Left hindlimb (tissue), 1 donor: Measurements from ENCODE around the gene ZNF148.
"Not testable (repeated sequence)": the region's sequence is repeated elsewhere in the genome, so short reads cannot be mapped to it uniquely, and the experiment has no call there.

Experiments
- DNase-seq: peaks from one replicate; pipeline ENCODE4 v3.0.0-alpha.2; 2018

ZNF148 gene, protein sequence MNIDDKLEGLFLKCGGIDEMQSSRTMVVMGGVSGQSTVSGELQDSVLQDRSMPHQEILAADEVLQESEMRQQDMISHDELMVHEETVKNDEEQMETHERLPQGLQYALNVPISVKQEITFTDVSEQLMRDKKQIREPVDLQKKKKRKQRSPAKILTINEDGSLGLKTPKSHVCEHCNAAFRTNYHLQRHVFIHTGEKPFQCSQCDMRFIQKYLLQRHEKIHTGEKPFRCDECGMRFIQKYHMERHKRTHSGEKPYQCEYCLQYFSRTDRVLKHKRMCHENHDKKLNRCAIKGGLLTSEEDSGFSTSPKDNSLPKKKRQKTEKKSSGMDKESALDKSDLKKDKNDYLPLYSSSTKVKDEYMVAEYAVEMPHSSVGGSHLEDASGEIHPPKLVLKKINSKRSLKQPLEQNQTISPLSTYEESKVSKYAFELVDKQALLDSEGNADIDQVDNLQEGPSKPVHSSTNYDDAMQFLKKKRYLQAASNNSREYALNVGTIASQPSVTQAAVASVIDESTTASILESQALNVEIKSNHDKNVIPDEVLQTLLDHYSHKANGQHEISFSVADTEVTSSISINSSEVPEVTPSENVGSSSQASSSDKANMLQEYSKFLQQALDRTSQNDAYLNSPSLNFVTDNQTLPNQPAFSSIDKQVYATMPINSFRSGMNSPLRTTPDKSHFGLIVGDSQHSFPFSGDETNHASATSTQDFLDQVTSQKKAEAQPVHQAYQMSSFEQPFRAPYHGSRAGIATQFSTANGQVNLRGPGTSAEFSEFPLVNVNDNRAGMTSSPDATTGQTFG

DNA sequence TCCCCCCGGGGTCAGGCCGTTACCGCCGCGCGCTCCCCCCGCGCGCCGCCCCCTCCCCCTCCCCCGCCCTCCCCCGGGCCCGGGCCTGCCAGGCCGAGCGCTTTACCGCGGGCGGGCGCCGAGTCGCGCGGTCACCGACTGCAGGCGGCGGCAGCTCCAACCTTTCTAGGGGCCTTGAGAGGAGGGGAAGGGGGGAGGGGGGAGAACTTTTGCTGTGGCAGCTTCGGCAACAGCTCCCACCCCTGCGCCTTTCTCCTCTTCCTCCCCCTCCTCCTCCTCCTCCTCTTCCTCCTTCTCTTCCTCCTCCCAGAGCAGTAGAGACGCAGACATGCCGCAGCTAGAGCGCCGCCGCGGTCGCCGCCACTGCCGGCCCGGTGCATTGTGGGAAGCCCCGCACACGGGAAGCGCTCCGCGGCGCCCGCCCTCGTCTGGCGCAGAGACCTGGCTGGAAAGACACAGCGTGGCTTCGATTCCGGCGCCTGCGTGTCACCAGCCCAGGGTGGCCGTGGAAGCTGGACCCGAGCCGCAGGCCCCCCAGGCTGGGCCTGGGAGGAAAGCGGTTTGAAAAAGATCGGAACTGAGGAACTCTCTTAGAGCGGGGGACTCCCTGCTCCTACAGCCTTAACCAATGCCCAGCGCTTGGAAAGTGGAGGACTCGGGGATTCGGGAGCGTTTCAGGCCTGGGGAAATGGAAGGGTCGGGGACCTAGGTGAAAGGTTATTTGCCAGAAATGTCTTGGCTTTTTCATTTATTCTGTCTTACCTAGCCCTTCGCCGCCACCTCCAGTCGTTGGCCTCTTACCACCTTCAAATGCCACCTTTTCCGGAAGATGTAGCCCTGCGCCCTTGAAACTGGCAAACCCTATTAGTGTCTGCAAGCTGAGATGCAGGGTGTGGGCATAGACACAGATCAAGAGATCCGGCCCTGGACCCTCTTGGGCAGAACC, at the start of gene ZNF148:
ZNF148 (minus strand) TSS at position 330 of the 946 bp plus-strand sequence. CDS start 61,685 bp downstream, outside the sequence.
- DNase-seq = peak; percentile 93

DNA sequence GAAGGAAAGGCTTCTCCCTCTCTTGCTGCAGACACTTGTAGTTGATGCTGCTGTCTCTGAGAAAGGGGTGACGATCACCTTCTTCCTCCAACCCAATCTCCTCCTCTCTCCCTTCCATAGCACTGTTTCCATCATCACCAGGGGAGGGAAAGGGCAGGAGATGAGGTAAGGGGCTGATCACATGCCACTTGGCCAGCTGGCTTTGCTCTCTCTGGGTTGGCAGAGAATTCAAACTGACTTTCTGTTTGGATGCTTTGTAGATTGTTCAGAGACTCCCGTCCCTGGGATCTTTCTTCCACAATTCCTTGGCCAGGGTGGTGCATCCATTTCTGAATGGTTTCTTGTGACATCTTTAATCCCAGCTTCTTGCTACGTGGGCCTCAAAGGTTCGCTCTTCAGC, 43.2 kb upstream of the ZNF148 start:
- DNase-seq = no peak

DNA sequence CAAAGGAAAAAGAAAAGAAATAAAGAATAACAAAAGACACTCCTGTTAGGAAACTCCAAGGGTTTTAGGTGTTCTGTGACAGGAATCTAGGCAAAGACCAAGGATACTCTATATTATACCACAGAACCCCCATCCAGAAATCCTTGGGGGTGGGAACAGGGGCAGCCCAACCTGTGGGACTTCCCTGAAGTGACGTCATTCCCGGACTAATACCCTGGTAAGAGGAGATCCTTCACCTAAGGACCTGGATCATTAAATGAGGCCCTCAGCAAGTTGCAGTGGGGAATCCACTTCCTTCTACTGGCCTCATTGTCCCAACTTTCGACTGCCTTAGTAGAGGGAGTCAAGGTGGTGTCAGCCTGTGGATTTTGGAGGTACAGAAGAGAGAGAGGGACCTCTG, 41.1 kb upstream of the ZNF148 start:
- no peak for DNase-seq

DNA sequence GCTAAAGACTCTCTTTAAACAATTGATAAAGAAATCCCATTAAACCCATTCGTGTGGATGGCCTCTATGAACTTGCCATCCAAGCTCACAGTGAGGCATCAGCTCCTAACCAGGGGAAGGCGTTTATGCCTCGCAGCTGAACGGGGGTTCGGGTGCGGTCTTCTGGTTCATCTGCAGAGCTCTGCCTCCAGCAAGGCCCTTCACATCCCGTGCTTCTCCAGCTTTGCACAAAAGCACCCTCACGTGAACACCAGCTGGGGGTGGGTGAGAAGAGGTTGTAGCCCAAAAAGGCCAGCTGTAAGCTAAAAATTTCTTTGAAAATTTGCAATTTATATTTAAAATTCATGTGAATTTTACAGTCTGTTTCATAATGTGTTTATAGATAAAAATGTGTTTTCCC, 39.5 kb upstream of the ZNF148 start:
- no peak for DNase-seq

DNA sequence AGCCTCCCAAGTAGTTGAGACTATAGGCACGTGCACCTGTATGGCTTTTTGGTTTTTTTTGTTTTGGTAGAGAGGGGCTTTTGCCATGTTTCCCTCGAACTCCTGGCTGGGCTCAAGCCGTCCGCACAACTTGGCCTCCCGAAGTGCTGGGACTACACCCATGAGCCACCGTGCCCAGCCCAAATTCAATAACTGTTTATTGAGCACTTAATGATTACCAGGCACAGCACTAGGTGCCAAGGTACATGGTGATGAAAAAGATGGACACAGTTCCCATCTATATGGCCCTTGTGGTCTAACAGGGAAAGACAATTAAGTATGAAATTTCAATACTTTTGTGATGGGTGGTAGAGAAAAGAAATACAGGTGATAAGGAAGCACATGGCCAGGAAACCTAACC, 35.8 kb upstream of the ZNF148 start:
- DNase-seq = no peak

DNA sequence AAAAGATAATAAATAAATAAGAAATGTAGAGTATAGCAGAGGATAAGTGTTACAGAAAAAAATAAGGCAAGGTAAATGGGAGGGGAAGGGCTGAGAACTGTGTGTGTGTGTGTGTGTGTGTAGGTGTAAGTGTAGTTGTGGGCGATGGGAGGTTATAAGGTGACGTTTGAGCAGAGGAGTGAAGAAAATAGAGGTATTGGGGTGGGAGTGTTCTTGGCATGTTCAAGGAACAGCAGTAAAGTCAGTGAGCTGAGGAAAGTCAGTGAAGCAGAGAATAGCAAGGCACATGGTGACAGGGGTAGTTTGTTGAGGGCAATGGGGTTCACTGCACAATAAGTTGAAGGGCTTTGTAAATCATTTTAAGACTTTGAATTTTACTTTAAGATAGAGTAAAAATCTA, 30.9 kb upstream of the ZNF148 start:
- DNase-seq = no peak

DNA sequence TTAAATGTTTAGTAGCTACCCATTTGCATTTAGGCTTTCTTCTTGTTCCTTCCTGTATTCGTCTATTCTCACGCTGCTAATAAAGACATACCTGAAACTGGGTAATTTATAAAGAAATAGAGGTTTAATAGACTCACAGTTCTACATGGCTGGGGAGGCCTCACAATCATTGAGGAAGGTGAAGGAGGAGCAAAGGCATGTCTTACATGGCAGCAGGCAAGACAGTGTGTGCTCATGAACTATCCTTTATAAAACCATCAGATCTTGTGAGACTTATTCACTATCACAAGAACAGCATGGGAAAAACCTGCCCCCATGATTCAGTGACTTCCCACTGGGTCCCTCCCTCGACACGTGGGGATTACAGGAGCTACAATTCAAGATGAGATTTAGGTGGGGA, 30.4 kb upstream of the ZNF148 start:
- not testable (repeated sequence) for DNase-seq

DNA sequence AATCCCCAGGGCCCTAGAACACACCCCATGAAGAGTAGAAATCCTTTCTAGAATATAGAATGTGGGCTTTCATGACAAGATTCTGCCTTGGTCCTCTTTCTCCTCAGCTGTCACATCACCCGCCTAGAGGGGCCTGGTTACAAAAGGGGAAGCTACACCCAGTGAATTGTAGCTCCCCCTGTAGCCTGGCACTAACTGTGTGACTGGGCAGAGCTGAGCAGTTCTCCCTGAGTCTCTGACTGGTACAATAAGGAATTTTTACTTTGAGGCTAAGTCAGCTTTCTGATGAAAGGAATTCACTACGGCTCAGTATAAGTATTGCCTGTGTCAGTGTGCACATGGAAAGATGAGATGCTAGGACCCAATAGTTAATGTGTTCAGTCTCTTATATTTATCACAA, 28.7 kb upstream of the ZNF148 start:
- DNase-seq = no peak

DNA sequence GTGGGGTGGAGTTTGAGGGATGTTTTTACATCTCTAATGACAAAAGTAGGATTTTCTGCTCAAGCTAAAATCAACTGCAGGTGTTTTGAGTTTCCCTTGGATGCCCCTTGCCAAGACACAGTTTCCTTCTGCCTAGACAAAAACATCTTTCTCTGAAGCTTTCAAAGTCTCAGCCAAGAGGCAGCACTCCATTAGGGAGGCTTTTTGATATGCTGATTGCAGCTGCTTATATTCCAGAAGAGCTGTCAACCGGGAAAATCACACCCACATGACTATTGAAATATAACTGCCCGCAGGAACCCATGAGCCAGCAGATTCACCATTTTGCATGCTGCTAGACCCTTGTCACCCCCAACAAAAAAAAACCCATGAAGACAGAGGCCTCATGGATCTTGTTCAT, 27.5 kb upstream of the ZNF148 start:
- no peak for DNase-seq

DNA sequence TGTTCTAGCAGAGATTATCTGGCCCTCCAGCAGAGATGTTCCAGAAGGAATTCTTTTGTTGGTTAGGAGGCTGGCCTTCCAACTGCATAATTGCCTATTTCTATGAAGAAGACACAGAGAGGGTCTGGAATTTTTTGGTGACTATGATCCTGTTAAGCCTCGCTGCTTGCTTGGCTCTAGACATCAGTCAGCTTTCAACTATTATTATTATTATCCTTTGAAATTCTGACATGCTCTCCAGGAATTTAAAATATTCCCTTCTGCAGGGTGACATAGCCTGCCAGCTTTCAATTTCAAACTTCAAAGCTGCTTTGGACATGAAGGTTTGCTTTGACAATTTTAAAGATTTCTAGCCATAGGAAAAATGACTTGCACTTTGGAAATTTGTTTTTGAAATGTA, 26.3 kb upstream of the ZNF148 start:
- no peak for DNase-seq

DNA sequence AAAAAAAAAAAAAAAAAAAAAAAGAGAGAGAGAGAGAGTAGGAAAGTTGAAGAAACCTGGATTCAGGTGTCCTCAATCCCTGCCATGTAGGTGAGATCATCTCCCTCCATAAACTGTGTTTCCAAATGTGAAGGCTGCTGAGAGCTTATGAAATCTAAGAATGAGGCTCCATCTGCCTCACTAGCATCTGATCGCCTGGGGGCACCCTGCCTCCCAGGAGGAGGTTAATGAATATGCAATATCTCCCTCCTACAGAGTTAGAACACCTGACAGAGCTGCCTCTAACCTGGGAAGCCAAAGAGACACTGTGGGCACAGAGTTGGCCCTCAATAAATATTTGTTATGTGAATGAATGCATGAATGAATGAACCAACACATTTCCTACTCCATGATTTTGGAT, 23.8 kb upstream of the ZNF148 start:
- DNase-seq = no peak

DNA sequence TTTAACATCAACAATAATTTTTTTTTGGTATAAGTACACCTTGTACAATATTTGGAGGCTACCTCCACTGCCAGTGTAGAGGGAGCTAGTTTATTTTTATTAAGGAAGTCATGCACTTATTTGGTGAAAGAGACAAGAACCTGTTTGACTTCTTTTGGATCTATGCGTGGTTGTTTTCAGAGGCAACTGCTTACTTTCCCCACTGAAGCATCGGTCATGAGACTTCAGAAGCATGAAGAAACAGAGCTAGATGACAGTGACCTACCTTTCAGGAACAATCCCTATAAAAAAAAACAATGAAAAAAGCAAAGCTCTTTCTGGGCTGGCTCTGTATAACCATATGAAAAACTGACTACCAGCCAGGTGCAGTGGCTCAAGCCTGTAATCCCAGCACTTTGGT, 20.0 kb upstream of the ZNF148 start:
- DNase-seq = no peak

DNA sequence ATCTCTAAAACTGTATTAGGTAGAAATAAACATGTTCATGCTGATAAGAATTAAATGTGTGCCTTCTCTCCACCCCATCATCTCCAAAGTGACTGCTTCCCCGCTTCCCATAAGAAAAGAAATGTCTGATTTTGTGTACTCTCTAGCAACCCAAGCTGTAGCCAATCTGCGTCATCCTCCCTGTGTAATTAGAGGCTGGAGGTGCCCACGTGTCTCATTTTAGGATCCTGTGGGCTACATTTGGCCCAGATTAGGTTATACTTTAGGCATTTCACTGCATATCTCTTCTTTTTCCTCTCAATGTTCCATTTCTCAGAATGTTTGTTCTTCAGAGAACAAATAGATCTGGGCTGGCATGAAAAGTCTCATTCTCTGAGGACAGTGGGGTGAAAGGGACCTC, 19.3 kb upstream of the ZNF148 start:
- DNase-seq = peak; percentile 35

DNA sequence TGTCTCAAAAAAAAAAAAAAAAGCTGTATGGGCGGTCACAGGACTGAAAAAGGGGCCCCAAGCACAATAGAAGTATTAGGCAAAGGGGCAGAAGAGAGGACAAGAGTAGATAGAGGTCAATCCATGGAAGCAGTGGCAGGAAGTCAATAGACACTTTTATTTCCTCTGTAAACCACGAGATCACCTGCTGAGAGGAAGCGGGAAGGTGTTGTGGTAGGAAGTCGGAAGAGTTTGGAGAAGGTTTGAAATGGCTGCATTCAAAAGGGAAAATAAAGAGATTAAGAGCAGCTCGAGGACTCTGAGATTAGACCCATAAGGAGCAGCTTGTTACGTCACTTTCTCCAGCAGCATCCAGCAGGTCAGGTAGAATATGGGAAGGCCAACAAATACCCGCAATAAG, 14.2 kb upstream of the ZNF148 start:
- no peak for DNase-seq

DNA sequence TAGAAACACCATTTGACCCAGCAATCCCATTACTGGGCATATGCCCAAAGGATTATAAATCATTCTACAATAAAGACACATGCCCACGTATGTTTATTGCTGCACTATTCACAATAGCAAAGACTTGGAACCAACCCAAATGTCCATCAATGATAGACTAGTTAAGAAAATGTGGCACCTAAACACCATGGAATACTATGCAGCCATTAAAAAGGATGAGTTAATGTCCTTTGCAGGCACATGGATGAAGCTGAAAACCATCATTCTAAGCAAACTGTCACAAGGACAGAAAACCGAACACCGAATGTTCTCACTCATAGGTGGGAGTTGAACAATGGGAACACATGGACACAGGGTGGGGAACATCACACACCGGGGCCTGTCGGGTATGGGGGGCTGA, 13.2 kb upstream of the ZNF148 start:
- not testable (repeated sequence) for DNase-seq

DNA sequence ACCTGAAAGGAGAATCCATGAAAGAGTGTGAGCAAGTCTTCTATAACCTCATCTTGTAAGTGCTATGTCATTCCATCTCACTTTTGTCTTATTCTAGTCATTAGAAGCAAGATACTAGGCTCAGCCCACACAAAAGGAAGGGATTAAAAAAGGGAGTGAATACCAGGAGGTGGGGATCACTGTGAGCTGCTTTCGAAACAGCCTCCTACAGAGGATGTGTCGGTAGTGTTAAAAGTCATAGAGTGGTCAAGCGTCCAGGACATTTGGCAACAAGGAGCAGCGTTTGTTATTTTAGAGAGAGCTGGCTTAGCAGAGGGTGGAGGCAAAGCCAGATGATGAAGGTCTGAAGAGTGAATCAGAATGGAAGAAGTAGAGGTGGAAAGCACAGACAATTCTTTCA, 11.7 kb upstream of the ZNF148 start:
- DNase-seq = no peak

DNA sequence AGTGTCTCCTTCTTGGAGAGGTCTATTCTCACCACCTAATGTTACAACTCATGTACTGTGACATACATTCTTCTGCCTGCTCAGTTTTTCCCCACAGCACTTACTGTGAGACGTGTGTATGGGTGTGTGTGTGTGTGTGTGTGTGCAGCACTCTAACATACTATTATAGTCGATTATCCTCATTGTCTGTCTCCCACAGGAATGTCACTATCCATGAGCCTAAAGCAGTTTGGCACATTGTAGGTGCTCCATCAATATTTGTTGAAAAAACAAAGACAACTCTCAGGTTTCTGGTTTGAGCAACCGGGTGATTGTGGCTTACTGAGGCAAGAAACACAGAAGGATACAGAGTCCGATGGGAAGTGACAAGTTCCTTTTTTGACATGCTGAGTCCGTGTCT, 8.6 kb upstream of the ZNF148 start:
- DNase-seq = no peak

DNA sequence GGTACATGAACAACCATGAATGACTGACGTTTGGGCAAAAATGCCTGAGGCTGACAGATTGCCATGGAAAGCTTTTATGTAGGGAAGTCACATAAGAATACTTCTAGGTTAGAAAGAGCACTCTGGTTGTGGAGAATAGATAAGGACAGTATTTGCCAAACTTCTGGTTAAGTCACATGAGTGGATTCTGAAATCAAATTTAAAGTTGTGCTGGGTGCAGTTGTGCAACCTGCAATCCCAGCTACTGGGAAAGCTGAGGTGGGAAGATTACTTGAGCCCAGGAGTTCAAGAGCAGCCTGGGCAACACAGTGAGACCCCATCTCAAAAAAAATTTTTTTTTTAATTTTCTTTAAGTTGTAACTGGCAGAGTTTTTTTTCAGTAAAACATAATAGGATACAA, 7.2 kb upstream of the ZNF148 start:
- no peak for DNase-seq

DNA sequence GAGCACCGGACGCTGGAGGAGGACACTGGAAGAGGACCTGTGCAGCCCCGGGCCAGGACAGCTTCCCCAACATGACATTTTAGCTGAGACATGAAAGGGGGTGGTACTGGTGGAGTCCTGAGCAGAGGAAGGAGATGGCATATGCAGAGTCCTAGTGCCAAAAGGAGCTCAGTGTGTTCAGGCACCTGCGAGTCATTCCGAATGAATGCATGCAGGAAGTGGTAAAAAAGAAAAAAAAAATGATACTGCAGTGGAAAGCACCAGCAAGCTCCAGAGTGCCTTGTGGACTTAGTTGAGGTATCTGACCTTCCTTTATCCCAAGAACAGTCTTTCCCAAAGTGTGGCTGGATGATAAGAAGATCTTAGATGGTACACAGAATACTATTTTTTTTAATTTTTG, 6.6 kb upstream of the ZNF148 start:
- DNase-seq = no peak

DNA sequence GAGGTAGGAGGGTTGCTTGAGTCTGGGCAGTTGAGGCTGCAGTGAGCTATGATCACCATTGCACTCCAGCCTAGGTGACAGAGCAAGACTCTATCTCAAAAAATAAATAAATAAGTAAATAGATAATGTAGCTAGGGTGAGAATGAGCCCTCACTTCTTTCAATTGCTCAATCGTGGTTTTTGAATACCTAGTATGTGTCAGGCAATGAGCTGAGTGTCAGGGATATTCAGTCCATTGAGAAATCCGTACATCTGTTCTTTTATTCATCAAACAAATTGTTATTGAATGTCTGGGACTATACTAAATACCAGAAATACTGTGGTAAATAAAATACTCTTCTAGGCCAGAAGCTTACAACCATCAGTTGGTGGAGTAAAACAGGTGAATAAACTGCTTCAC, 6.2 kb upstream of the ZNF148 start:
- no peak for DNase-seq

DNA sequence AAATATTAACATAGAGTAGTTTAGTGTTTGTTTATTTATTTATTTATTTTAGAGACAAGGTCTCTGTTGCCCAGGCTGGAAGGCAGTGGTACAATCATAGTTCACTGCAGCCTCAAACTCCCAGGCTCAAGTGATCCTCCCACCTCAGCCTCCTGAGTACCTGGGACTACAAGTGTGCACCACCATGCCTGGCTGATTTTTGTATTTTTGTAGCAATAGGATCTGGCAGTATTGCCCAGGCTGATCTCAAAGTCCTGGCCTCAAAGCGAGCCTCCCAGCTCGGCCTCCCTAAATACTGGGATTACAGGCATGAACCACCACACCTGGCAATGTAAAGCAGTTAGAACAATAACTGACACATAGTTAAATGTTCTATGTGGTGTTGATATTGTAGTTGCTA, 4.4 kb upstream of the ZNF148 start:
- DNase-seq = no peak

DNA sequence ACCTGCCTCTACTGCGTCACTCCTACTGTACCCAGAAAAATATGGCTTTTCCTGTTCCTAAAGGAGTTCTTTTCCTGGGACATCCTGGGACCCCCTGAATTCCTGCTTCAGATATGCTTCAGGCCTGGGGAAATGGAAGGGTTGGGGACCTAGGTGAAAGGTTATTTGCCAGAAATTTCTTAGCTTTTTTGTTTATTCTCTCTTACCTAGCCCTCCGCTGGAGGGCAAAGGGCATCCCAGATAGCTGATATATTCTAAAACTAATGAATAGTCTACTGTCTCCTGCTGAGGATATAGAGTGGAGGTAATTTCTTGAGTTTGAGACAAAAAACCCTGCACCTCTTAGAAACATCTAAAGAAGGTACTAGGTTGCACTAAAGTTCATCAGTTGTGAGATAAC, 3.6 kb upstream of the ZNF148 start:
- DNase-seq = no peak
